ENCODE data around the gene ARSB.

GRCh38 chr5:78997090-78997489, 12.0 kb upstream of the ARSB start:
- no peak for TF ChIP-seq POLR2A (IDR thresholded peaks at IDR 0.05)
- no peak for TF ChIP-seq CTCF (IDR thresholded peaks at IDR 0.05)
